GM12878 (cell line): ENCODE measurements around the gene TUBD1. TPM values are rescaled to one million over a fixed set of nuclear protein-coding genes. Genes with fewer than 3 reads are reported as not detected.

Source experiments
- ATF2 ChIP-seq: IDR thresholded peaks from 2 replicates; pipeline ENCODE4 v1.6.1; 2012; ENCODE audit warnings: low read length, inconsistent platforms
- BRCA1 ChIP-seq: IDR thresholded peaks from 2 replicates; pipeline ENCODE4 v1.6.1; 2011; ENCODE audit warnings: low read depth, low read length, improper control_type of control experiment
- CBFB ChIP-seq: IDR thresholded peaks from 2 replicates; pipeline ENCODE4 v1.6.1; 2016; ENCODE audit warnings: antibody characterized with exemption, low read depth
- CHD4 ChIP-seq: fragments of 200-600 bp; sonication (generic); IDR thresholded peaks from 2 replicates; pipeline ENCODE4 v1.6.1; 2016; ENCODE audit warnings: mild to moderate bottlenecking
- DPF2 ChIP-seq: fragments of 450-650 bp; IDR thresholded peaks from 2 replicates; pipeline ENCODE4 v1.6.1; 2017; ENCODE audit warnings: mild to moderate bottlenecking
- MEF2A ChIP-seq: IDR thresholded peaks from 2 replicates; pipeline ENCODE4 v1.6.1; 2011; ENCODE audit warnings: low read depth, mild to moderate bottlenecking, low read length, moderate library complexity; ENCODE audit not compliant: insufficient read depth
- MLLT1 ChIP-seq: fragments of 450-650 bp; IDR thresholded peaks from 2 replicates; pipeline ENCODE4 v1.6.1; 2016; ENCODE audit warnings: mild to moderate bottlenecking
- MYB ChIP-seq: fragments of 150-350 bp; IDR thresholded peaks from 2 replicates; pipeline ENCODE4 v1.6.1; 2014; ENCODE audit warnings: mild to moderate bottlenecking, low read depth, low read length, borderline replicate concordance
- NFXL1 ChIP-seq: fragments of 450-650 bp; IDR thresholded peaks from 2 replicates; pipeline ENCODE4 v1.6.1; 2017; ENCODE audit warnings: antibody characterized with exemption, mild to moderate bottlenecking, borderline replicate concordance
- NFYA ChIP-seq: IDR thresholded peaks from 2 replicates; pipeline ENCODE4 v1.6.1; 2011; ENCODE audit warnings: low read depth, mild to moderate bottlenecking, low read length, improper control_type of control experiment, borderline replicate concordance
- RAD21 ChIP-seq: IDR thresholded peaks from 2 replicates; pipeline ENCODE4 v1.6.1; 2011; ENCODE audit warnings: mild to moderate bottlenecking, low read depth, low read length, moderate library complexity; ENCODE audit not compliant: insufficient read depth
- SIN3A ChIP-seq: IDR thresholded peaks from 2 replicates; pipeline ENCODE4 v1.6.1; 2012; ENCODE audit warnings: low read depth, low read length, improper control_type of control experiment
- SMC3 ChIP-seq: IDR thresholded peaks from 2 replicates; pipeline ENCODE4 v1.6.1; 2011; ENCODE audit warnings: low read length, improper control_type of control experiment, borderline replicate concordance
- SREBF2 ChIP-seq: IDR thresholded peaks from 2 replicates; pipeline ENCODE4 v1.6.1; 2012; ENCODE audit warnings: mild to moderate bottlenecking, low read length
- WRNIP1 ChIP-seq: IDR thresholded peaks from 2 replicates; pipeline ENCODE4 v1.6.1; 2011; ENCODE audit warnings: low read depth, low read length, improper control_type of control experiment, borderline replicate concordance
- YY1 ChIP-seq: IDR thresholded peaks from 2 replicates; pipeline ENCODE4 v1.6.1; 2011; ENCODE audit warnings: low read depth, mild to moderate bottlenecking, low read length
- ZNF592 ChIP-seq: fragments of 450-650 bp; IDR thresholded peaks from 2 replicates; pipeline ENCODE4 v1.6.1; 2017; ENCODE audit warnings: mild to moderate bottlenecking, moderate library complexity
- ZNF622 ChIP-seq: fragments of 450-650 bp; IDR thresholded peaks from 2 replicates; pipeline ENCODE4 v1.6.1; 2017; ENCODE audit warnings: mild to moderate bottlenecking, inconsistent platforms
- ZNF687 ChIP-seq: fragments of 450-650 bp; IDR thresholded peaks from 2 replicates; pipeline ENCODE4 v1.6.1; 2017; ENCODE audit warnings: mild to moderate bottlenecking, moderate library complexity
- polyA plus RNA-seq, 11 experiments: library from polyadenylated mRNA; depleted of rRNA in 4 of 11; unstranded in 6 of 11; stranded (reverse) in 5 of 11; fragments of >200 nt; fragmentation: Nextera tagmentation in 4 of 11; fragmentation: Illumina TruSeq in 1 of 11; extraction: Ambion mirVana in 4 of 11; extraction: Trizol in 1 of 11; gene quantifications; 1 replicate in 1 of 11; 2 replicates in 10 of 11; pipeline versions ENCODE4 v1.2.1 to v1.2.3, GENCODE V29; 2011 to 2016; ENCODE audit warnings: inconsistent platforms in 2 of 11, missing spikeins in 2 of 11, low read depth in 1 of 11
- total RNA-seq, 4 experiments: library from RNA; depleted of rRNA in 3 of 4; stranded (reverse); fragments of >200 nt in 3 of 4; fragmentation: Illumina TruSeq in 1 of 4; extraction: Trizol in 1 of 4; gene quantifications; 2 replicates each; pipeline versions ENCODE4 v1.2.1 to v1.2.3, GENCODE V29; 2013 to 2021

Gene TUBD1
- total and polyA plus RNA-seq, 10 of the 15 experiments (the other 5 are each of a cell fraction or from before 2014, with no cell fraction given): 5.3 to 10.8 (median 8.3) TPM

- TF ChIP-seq MLLT1 (0 out of 2 replicates have a peak, but pooled peaks have one; percentile 39), ZNF687 (no peak), SREBF2 (no peak), ATF2 (peak; percentile 19; the same call in 1 of the 2 replicates), BRCA1 (no peak), MYB (no peak), ZNF622 (no peak), ZNF592 (no peak), DPF2 (no peak), RAD21 (no peak), NFXL1 (peak; percentile 80; the same call in 1 of the 2 replicates), MEF2A (0 out of 2 replicates have a peak, but pooled peaks have one; percentile 27), CHD4 (no peak), YY1 (no peak), SMC3 (no peak; the same call in 1 of the 2 replicates), WRNIP1 (no peak), NFYA (no peak), SIN3A (no peak), CBFB (no peak)
These were observed 46.9 kb downstream of the TUBD1 start (continued) for GRCh38 chr17:59845595-59846393.
